Stimulated activated CD8-positive, alpha-beta memory T cell treated with anti-CD3 and anti-CD28 coated beads, Interleukin-12 subunit alpha, Interleukin-12 subunit beta, amount 100 ng/mL, for 4 hours (primary cell): ENCODE results near the gene SFTPA1.
"Not testable (repeated sequence)": the region's sequence is repeated elsewhere in the genome, so short reads cannot be mapped to it uniquely, and the experiment has no call there.

Source experiments
- DNase-seq: peaks from one replicate; pipeline ENCODE4 v3.0.0-alpha.2; 2020; ENCODE audit warnings: low read depth

Gene SFTPA1

GRCh38 chr10:79611193-79611976 is 646 bp downstream of the SFTPA1 start:
- DNase-seq: not testable (repeated sequence)

GRCh38 chr10:79615577-79615976 is 4.8 kb downstream of the SFTPA1 start:
- DNase-seq: no peak

GRCh38 chr10:79616164-79616563 is 5.4 kb downstream of the SFTPA1 start:
- DNase-seq: no peak

GRCh38 chr10:79623663-79624062 is 12.9 kb downstream of the SFTPA1 start:
- not testable (repeated sequence) for DNase-seq

- DNase-seq: no peak
Measured at GRCh38 chr10:79627075-79627474, 16.3 kb downstream of the SFTPA1 start.

GRCh38 chr10:79628083-79628482 is 17.3 kb downstream of the SFTPA1 start:
- no peak for DNase-seq

GRCh38 chr10:79628988-79629954 is 18.5 kb downstream of the SFTPA1 start:
- DNase-seq: no peak

GRCh38 chr10:79629955-79630327 is 19.2 kb downstream of the SFTPA1 start:
- no peak for DNase-seq

- DNase-seq: not testable (repeated sequence)
Measured at GRCh38 chr10:79636654-79637199, 26.0 kb downstream of the SFTPA1 start.

GRCh38 chr10:79638318-79638717 is 27.6 kb downstream of the SFTPA1 start:
- DNase-seq: no peak

- DNase-seq: not testable (repeated sequence)
Measured at GRCh38 chr10:79652695-79653094, 42.0 kb downstream of the SFTPA1 start.

- DNase-seq: not testable (repeated sequence)
Measured at GRCh38 chr10:79663287-79663686, 52.5 kb downstream of the SFTPA1 start.

- not testable (repeated sequence) for DNase-seq
Measured at GRCh38 chr10:79664686-79665085, 53.9 kb downstream of the SFTPA1 start.
